H1 (cell line): ENCODE data around the gene AXIN2. TPM values are rescaled to one million over a fixed set of nuclear protein-coding genes. Genes with fewer than 3 reads are reported as not detected.

Experiments used
- CTCF ChIA-PET: fragments of 300-600 bp; sonication (Branson Sonifier 250); formaldehyde crosslinking; loops from one replicate; lab custom pipeline; 2021; ENCODE audit not compliant: partially characterized antibody; lab: Charles Lee
- POLR2A ChIA-PET: fragments of 300-600 bp; sonication (Branson Sonifier 250); formaldehyde crosslinking; loops from one replicate; lab custom pipeline; 2021; ENCODE audit warnings: inconsistent platforms; ENCODE audit not compliant: partially characterized antibody; lab: Charles Lee
- DNase-seq, 2 experiments: peaks; one replicate each; pipeline versions ENCODE4 v3.0.0 to v3.0.0-alpha.2; 2010 to 2022; ENCODE audit warnings: low spot score in 2 of 2, low read depth in 1 of 2, mixed read lengths in 1 of 2
- FAIRE-seq: peaks from 2 replicates; lab custom pipeline; 2011; peaks lifted over from hg19 to GRCh38; lab: Jason Lieb, UNC
- H2AFZ ChIP-seq: 2 replicates; pipeline ENCODE4 v1.8.1; 2012; ENCODE audit warnings: low read length, inconsistent platforms
- H2AK5ac ChIP-seq: 2 replicates; pipeline ENCODE4 v1.6.1; 2013; ENCODE audit warnings: low read depth, low read length
- H2BK120ac ChIP-seq: replicated peaks from 2 replicates; pipeline ENCODE3; 2013; ENCODE audit warnings: low read depth, low read length, inconsistent platforms
- H2BK12ac ChIP-seq: 2 replicates; pipeline ENCODE4 v1.6.1; 2013; ENCODE audit warnings: low read depth, low read length
- H2BK15ac ChIP-seq: 2 replicates; pipeline ENCODE4 v1.6.1; 2013; ENCODE audit warnings: low read length
- H2BK20ac ChIP-seq: 2 replicates; pipeline ENCODE4 v1.6.1; 2013; ENCODE audit warnings: low read length
- H2BK5ac ChIP-seq: 2 replicates; pipeline ENCODE4 v1.6.1; 2013; ENCODE audit warnings: low read depth, low read length
- H3K14ac ChIP-seq: 2 replicates; pipeline ENCODE4 v1.6.1; 2013; ENCODE audit warnings: inconsistent platforms; ENCODE audit not compliant: insufficient read length
- H3K18ac ChIP-seq: 2 replicates; pipeline ENCODE4 v1.6.1; 2013; ENCODE audit warnings: low read length; ENCODE audit errors: extremely low read depth
- H3K23ac ChIP-seq: 2 replicates; pipeline ENCODE4 v1.6.1; 2013; ENCODE audit warnings: inconsistent platforms; ENCODE audit not compliant: insufficient read length
- H3K23me2 ChIP-seq: 2 replicates; pipeline ENCODE4 v1.6.1; 2013; ENCODE audit warnings: low read depth, low read length
- H3K27ac ChIP-seq: 2 replicates; pipeline ENCODE4 v1.6.1; 2011; ENCODE audit warnings: low read depth, low read length, inconsistent platforms
- H3K27me3 ChIP-seq, 4 experiments: replicated peaks in 1 of 4; 1 replicate in 1 of 4; 2 replicates in 3 of 4; pipeline versions ENCODE4 v1.6.1 to v1.8.1; 2011 to 2013; ENCODE audit warnings: low read length in 3 of 4, mild to moderate bottlenecking in 3 of 4, inconsistent platforms in 2 of 4, mixed read lengths in 2 of 4, moderate library complexity in 1 of 4; ENCODE audit not compliant: control insufficient read depth in 3 of 4, insufficient read depth in 3 of 4; ENCODE audit errors: extremely low read depth in 1 of 4
- H3K36me3 ChIP-seq, 4 experiments: 2 replicates each; pipeline versions ENCODE4 v1.6.1 to v1.8.1; 2011 to 2013; ENCODE audit warnings: mild to moderate bottlenecking in 4 of 4, low read length in 3 of 4, moderate library complexity in 2 of 4, control low read depth in 1 of 4, inconsistent platforms in 1 of 4; ENCODE audit not compliant: insufficient read depth in 4 of 4, control insufficient read depth in 2 of 4
- H3K4ac ChIP-seq: replicated peaks from 2 replicates; pipeline ENCODE3; 2013; ENCODE audit warnings: low read length, low read depth, mixed read lengths, inconsistent platforms; ENCODE audit not compliant: insufficient read length
- H3K4me1 ChIP-seq, 4 experiments: replicated peaks in 1 of 4; 1 replicate in 1 of 4; 2 replicates in 3 of 4; pipeline versions ENCODE4 v1.6.1 to v1.8.1; 2011 to 2013; ENCODE audit warnings: low read length in 3 of 4, inconsistent platforms in 2 of 4, mixed read lengths in 1 of 4; ENCODE audit not compliant: insufficient read depth in 4 of 4, control insufficient read depth in 3 of 4
- H3K4me2 ChIP-seq, 2 experiments: 2 replicates each; pipeline versions ENCODE4 v1.6.1 to v1.8.1; 2011 to 2013; ENCODE audit warnings: low read depth in 2 of 2, low read length in 2 of 2, control low read depth in 1 of 2, inconsistent platforms in 1 of 2, mild to moderate bottlenecking in 1 of 2; ENCODE audit not compliant: insufficient read depth in 1 of 2
- H3K4me3 ChIP-seq, 4 experiments: fragments of 200-600, 300-600 bp in 1 of 4; sonication (generic), shearing (Covaris generic), sonication (Bioruptor Twin) in 1 of 4; 2 replicates each; pipeline versions ENCODE4 v1.5.1 to v1.8.1; 2011 to 2016; ENCODE audit warnings: low read length in 4 of 4, low read depth in 3 of 4, control low read depth in 2 of 4, inconsistent platforms in 2 of 4, mild to moderate bottlenecking in 2 of 4, mixed read lengths in 1 of 4, moderate library complexity in 1 of 4; ENCODE audit not compliant: insufficient read depth in 2 of 4; ENCODE audit errors: extremely low read depth in 1 of 4
- H3K56ac ChIP-seq: replicated peaks from 2 replicates; pipeline ENCODE3; 2013; ENCODE audit warnings: low read depth, mild to moderate bottlenecking, mixed read lengths, low read length, inconsistent platforms; ENCODE audit not compliant: insufficient read length
- H3K79me1 ChIP-seq: 2 replicates; pipeline ENCODE4 v1.6.1; 2013; ENCODE audit warnings: low read depth, low read length, control low read depth
- H3K79me2 ChIP-seq, 2 experiments: 2 replicates each; pipeline versions ENCODE4 v1.6.1 to v1.8.1; 2012 to 2013; ENCODE audit warnings: low read length in 2 of 2, mild to moderate bottlenecking in 2 of 2, inconsistent platforms in 1 of 2; ENCODE audit not compliant: insufficient read depth in 2 of 2, control insufficient read depth in 1 of 2
- H3K9ac ChIP-seq, 4 experiments: replicated peaks in 1 of 4; 1 replicate in 1 of 4; 2 replicates in 3 of 4; pipeline versions ENCODE4 v1.6.1 to v1.8.1; 2011 to 2013; ENCODE audit warnings: low read depth in 3 of 4, low read length in 3 of 4, control low read depth in 2 of 4, mild to moderate bottlenecking in 2 of 4, moderate library complexity in 2 of 4, inconsistent platforms in 1 of 4; ENCODE audit errors: extremely low read depth in 1 of 4
- H3K9me3 ChIP-seq, 2 experiments: 2 replicates each; pipeline versions ENCODE4 v1.6.1 to v1.8.1; 2012 to 2013; ENCODE audit warnings: mild to moderate bottlenecking in 2 of 2, moderate library complexity in 2 of 2, control low read depth in 1 of 2, inconsistent platforms in 1 of 2, low read depth in 1 of 2, low read length in 1 of 2, mixed read lengths in 1 of 2; ENCODE audit not compliant: insufficient read depth in 2 of 2
- H4K20me1 ChIP-seq, 2 experiments: replicated peaks in 1 of 2; 2 replicates each; pipeline versions ENCODE3 to v1.8.1; 2011 to 2013; ENCODE audit warnings: inconsistent platforms in 2 of 2, low read length in 2 of 2, mild to moderate bottlenecking in 1 of 2; ENCODE audit not compliant: insufficient read depth in 2 of 2, control insufficient read depth in 1 of 2
- H4K5ac ChIP-seq: 2 replicates; pipeline ENCODE4 v1.6.1; 2013; ENCODE audit warnings: low read length, low read depth, mixed read lengths, inconsistent platforms; ENCODE audit not compliant: insufficient read length
- H4K8ac ChIP-seq: 2 replicates; pipeline ENCODE4 v1.8.0; 2013; ENCODE audit warnings: mild to moderate bottlenecking, moderate library complexity, low read length, inconsistent platforms; ENCODE audit not compliant: insufficient read depth; ENCODE audit errors: extremely low read depth
- H4K91ac ChIP-seq: replicated peaks from 2 replicates; pipeline ENCODE3; 2013; ENCODE audit warnings: low read length, mixed read lengths, inconsistent platforms; ENCODE audit not compliant: insufficient read length
- ATF2 ChIP-seq: IDR thresholded peaks from 2 replicates; pipeline ENCODE4 v1.6.1; 2012; ENCODE audit warnings: low read length, inconsistent platforms
- BCL11A ChIP-seq, 2 experiments: IDR thresholded peaks; one replicate each; pipeline ENCODE4 v1.6.1; 2011; ENCODE audit warnings: low read depth in 2 of 2, low read length in 2 of 2, mild to moderate bottlenecking in 2 of 2
- CBX8 ChIP-seq: fragments of 300-800, 300-1000 bp; sonication (generic); IDR thresholded peaks from 2 replicates; pipeline ENCODE4 v1.7.1; 2016; ENCODE audit warnings: low read depth, low read length, borderline replicate concordance
- CREB1 ChIP-seq: IDR thresholded peaks from 2 replicates; pipeline ENCODE4 v1.6.1; 2012; ENCODE audit warnings: inconsistent platforms
- FOSL1 ChIP-seq: IDR thresholded peaks from 2 replicates; pipeline ENCODE4 v1.6.1; 2011; ENCODE audit warnings: mild to moderate bottlenecking, low read depth, low read length, moderate library complexity; ENCODE audit not compliant: insufficient read depth
- GABPA ChIP-seq: IDR thresholded peaks from 2 replicates; pipeline ENCODE4 v1.6.1; 2011; ENCODE audit warnings: mild to moderate bottlenecking, low read length, moderate library complexity, borderline replicate concordance; ENCODE audit not compliant: insufficient read depth
- HDAC2 ChIP-seq, 2 experiments: fragments of 300-600 bp in 1 of 2; sonication (generic) in 1 of 2; IDR thresholded peaks; 2 replicates each; pipeline ENCODE4 v1.6.1; 2011 to 2012; ENCODE audit warnings: low read depth in 2 of 2, low read length in 2 of 2, mild to moderate bottlenecking in 2 of 2, moderate library complexity in 2 of 2, borderline replicate concordance in 1 of 2, inconsistent platforms in 1 of 2
- MAX ChIP-seq: IDR thresholded peaks from 2 replicates; pipeline ENCODE4 v1.6.1; 2012; ENCODE audit warnings: inconsistent platforms
- NRF1 ChIP-seq: IDR thresholded peaks from 2 replicates; pipeline ENCODE4 v1.6.1; 2011; ENCODE audit warnings: mild to moderate bottlenecking, low read depth, low read length, improper control_type of control experiment
- PHF8 ChIP-seq: fragments of 200-600 bp; sonication (generic); conservative IDR thresholded peaks from 2 replicates; pipeline ENCODE4 v1.7.1; 2012; ENCODE audit warnings: low read depth, mild to moderate bottlenecking, inconsistent platforms, low read length, moderate library complexity
- SIX5 ChIP-seq: IDR thresholded peaks from 2 replicates; pipeline ENCODE4 v1.6.1; 2011; ENCODE audit warnings: mild to moderate bottlenecking, low read depth, low read length
- WGBS, 2 experiments: shearing (Covaris generic) in 1 of 2; methylation state at CpG; one replicate each; pipeline versions ENCODE4 v1.1.6 to v1.1.7; 2013 to 2015; ENCODE audit warnings: low lambda C conversion rate in 2 of 2, mixed read lengths in 2 of 2, inconsistent platforms in 1 of 2, low coverage in 1 of 2, missing lambda C conversion rate in 1 of 2; ENCODE audit not compliant: insufficient replicate concordance in 2 of 2, insufficient coverage in 1 of 2, insufficient read length in 1 of 2; ENCODE audit errors: extremely low coverage in 1 of 2, missing lambda C conversion rate in 1 of 2; 5-methylcytosine and 5-hydroxymethylcytosine counted together
- polyA plus RNA-seq, 7 experiments: library from polyadenylated mRNA; depleted of rRNA in 3 of 7; stranded (reverse) in 5 of 7; unstranded in 2 of 7; fragments of >200 nt in 5 of 7; fragments of 200-250 nt in 2 of 7; gene quantifications; 1 replicate in 5 of 7; 2 replicates in 1 of 7; 4 replicates in 1 of 7; pipeline versions ENCODE4 v1.2.1 to v1.2.3, GENCODE V29; 2011 to 2013; ENCODE audit warnings: missing spikeins in 2 of 7, mixed read lengths in 2 of 7
- total RNA-seq: library from RNA; stranded (reverse); fragmentation: NEBNext Ultra II Directional; extraction: Animal tissue kit (Norgen Biotek cat#: 25700); gene quantifications from 2 replicates; pipeline ENCODE4 v1.2.1, GENCODE V29; 2021

Gene AXIN2
- total and polyA plus RNA-seq, 2 of the 8 experiments (the other 6 are each of a cell fraction or from before 2014, with no cell fraction given), result 17.7 to 33.4 TPM

- Histone ChIP-seq H3K56ac (no peak overlapping the region), H3K4me3 (no peak overlapping the region), H2AK5ac (no peak overlapping the region), H4K5ac (no peak overlapping the region), H4K91ac (no peak overlapping the region), H3K14ac (no peak overlapping the region), H4K8ac (no peak overlapping the region; the same call in 1 of the 2 replicates), H2BK15ac (no peak overlapping the region), H3K4me1 (peaks cover 0 to 6% (median 1%) of the 10 kb centered on the region in 4 experiments; a peak in 3 of 7 replicates), H3K4me2 (no peak overlapping the region), H3K23me2 (peaks cover 7% of the 10 kb centered on the region; the same call in 1 of the 2 replicates), H3K23ac (no peak overlapping the region), H2BK12ac (peak overlapping the region; percentile 68; the same call in 1 of the 2 replicates), H2BK120ac (no peak overlapping the region), H2BK20ac (no peak overlapping the region), H2BK5ac (no peak overlapping the region), H3K79me2 (no peaks in the 10 kb centered on the region), H3K18ac (no peak overlapping the region), H2AFZ (no peak overlapping the region), H3K4ac (no peak overlapping the region), H3K36me3 (no peaks in the 10 kb centered on the region), H3K27ac (no peak overlapping the region), H3K9ac (no peak overlapping the region), H4K20me1 (no peaks in the 10 kb centered on the region), H3K79me1 (no peaks in the 10 kb centered on the region), H3K27me3 (no peaks in the 10 kb centered on the region), H3K9me3 (peaks cover 0 to 4% of the 10 kb centered on the region in 2 experiments; a peak in 1 of 4 replicates)
- FAIRE-seq (no peak), DNase-seq (no peak)
- WGBS, 2 experiments, result 87% methylated on average over 9 of the region's 9 CpGs; no CpG with 5 or more reads in 1 of the 2 experiments
- ChIA-PET CTCF (interaction anchor here (0.6 to 1.2 kb wide), 3 partner anchors 12 to 369 kb away, joined by 3 read pairs; no protein-coding TSS in a partner anchor), POLR2A (interaction anchor here (0.6 to 0.8 kb wide), 2 partner anchors 10 to 26 kb away, joined by 3 read pairs; no protein-coding TSS in a partner anchor)
- TF ChIP-seq PHF8 (no peak), BCL11A (IDR thresholded peaks at IDR 0.05; ENCODE audit: low read depth in 2 of 2, low read length in 2 of 2) (no peak), NRF1 (no peak), HDAC2 (IDR thresholded peaks at IDR 0.05; ENCODE audit: borderline replicate concordance in 1 of 2, low read depth in 2 of 2, low read length in 2 of 2) (no peak), SIX5 (no peak), MAX (no peak), CBX8 (no peak), ATF2 (no peak), CREB1 (no peak), FOSL1 (no peak), GABPA (no peak)
These were observed 57.9 kb downstream of the AXIN2 start for GRCh38 chr17:65503557-65503956.
